SHP77 (cell line): ENCODE measurements around the gene MATN4.
"Not testable (repeated sequence)": the region's sequence is repeated elsewhere in the genome, so short reads cannot be mapped to it uniquely, and the experiment has no call there.

Experiments
- DNase-seq, 2 experiments: peaks; one replicate each; lab custom pipeline; 2025; lab: John Stamatoyannopoulos, UW

Gene MATN4

GRCh38 chr20:45308117-45308778, at the start of gene MATN4:
Gene MATN4 (minus strand): TSS chr20:45308299. CDS start chr20:45305582, 2,717 bp downstream.
- DNase-seq = peak in 1 of 2 experiments; percentile 23

- DNase-seq = no peak
These were observed 47.3 kb upstream of the MATN4 start for GRCh38 chr20:45355209-45356084.

DNA sequence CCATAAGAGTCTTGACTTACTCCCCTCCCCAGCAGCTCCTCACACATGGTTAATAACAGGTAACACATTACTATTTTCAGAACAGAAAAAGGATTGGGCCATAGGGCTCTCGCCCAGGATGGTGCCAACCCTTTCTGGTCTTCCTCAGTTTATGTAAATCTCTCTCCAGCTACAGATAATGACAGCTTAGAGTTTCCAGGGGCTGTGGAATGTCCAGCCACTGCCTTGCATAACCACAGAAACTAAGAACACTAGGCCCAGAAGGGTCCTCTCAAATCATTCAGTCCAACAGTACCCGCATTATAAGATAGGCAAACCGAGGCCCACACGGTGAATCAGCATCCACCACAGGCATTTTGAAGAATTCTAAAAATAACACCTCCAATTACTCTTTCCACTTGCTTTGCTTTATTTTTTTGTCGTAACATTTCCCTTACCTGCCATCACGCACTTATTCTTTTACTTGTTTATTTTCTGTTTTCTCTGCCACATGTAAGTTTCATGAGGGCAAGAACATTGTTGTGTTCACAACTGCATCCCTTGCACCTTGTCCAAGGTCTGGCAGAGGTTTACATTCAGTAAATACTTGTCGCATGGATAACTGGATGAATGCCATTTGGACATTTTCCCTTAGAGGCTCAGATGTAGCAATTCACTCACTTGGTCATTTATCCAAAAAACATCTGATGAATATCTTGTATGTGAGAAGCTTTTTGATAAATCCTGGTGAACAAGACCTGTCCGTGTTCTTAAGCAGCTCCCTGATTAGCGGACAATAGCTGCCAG, 46.5 kb upstream of the MATN4 start:
- DNase-seq = no peak

GRCh38 chr20:45353746-45354145, 45.6 kb upstream of the MATN4 start:
- no peak for DNase-seq

GRCh38 chr20:45352729-45353128, 44.6 kb upstream of the MATN4 start:
- DNase-seq = no peak

DNA sequence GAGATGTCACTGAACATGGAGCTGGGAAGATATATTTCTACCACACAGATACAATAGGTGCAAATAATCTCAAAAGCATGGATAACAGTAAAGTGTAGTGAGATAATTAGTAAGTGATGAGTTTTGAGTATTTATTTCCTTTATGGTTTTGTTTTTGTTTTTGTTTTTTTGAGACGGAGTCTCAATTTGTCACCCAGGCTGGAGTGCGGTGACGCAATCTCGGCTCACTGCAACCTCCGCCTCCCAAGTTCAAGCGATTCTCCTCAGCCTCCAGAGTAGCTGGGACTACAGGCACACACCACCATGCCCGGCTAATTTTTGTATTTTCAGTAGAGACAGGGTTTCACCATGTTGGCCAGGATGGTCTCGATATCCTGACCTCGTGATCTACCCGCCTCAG, 42.7 kb upstream of the MATN4 start:
- DNase-seq = not testable (repeated sequence)

DNA sequence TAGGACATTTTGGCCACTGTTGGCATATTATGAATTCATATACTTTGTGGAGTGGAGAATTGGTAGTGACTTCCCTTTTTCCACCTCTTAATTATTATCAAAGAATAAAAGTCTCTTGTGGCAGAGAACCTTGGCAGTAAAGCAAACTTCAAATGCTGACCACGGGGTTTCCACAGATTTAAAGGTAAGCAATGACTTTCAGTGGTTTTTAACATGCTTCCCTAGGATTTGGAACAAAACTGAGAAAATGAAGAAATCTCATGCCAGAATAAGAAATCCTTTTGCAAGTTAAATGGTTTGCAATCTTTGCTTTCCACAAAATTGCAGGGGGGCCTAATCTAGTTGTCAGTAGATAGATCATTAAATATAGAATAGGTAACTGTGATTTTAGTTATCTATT, 42.1 kb upstream of the MATN4 start:
- DNase-seq = no peak

DNA sequence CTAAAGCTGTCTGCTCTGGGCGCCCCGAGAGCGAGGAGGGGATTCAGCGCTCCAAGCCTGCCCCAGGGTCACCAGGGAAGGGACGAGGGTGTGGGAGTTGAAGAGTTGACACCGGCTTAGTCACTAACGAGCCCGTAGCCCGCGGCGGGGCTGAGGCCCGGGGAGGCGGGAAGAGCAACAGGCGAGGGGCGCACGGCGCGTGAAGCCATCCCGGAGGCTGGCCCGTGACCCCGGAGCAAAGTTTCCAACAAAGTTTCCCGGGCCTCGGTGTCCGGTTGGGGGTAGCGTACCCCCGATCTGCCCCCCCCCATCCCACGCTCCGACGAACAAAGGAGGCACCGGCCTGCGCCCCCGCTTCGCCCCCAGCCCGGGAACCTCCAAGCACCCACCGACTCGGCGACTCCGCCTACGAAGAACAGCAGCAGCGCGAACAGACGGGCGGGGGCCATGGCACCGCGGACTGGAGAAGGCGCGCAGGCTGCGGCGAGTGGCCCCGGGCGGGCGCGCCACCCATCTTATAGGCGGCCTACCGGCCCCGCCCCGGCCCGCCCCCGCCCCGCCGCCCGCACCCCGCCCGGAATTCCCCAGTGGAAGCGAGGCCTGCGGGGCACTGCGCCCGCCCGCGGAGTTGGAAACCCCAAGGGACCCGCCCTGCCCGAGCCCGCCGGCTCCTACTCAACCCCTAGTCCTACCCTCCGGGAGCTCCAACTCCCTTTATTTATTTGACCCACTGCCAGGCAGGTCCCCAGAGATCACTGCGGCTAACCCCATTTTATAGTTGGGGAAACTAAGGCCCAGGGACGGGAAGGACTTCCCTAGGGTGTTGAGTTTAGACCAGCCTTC, 40.1 kb upstream of the MATN4 start, which contains the start of gene SDC4:
Gene SDC4, minus strand, starts transcription at position 489 of the 843 bp plus-strand sequence. Its CDS starts 40 bp downstream, at position 449.
- no peak for DNase-seq

GRCh38 chr20:45347297-45347935, 39.3 kb upstream of the MATN4 start:
- no peak for DNase-seq

GRCh38 chr20:45346851-45347250, 38.8 kb upstream of the MATN4 start:
- DNase-seq = no peak

GRCh38 chr20:45346291-45346718, 38.2 kb upstream of the MATN4 start:
- no peak for DNase-seq

DNA sequence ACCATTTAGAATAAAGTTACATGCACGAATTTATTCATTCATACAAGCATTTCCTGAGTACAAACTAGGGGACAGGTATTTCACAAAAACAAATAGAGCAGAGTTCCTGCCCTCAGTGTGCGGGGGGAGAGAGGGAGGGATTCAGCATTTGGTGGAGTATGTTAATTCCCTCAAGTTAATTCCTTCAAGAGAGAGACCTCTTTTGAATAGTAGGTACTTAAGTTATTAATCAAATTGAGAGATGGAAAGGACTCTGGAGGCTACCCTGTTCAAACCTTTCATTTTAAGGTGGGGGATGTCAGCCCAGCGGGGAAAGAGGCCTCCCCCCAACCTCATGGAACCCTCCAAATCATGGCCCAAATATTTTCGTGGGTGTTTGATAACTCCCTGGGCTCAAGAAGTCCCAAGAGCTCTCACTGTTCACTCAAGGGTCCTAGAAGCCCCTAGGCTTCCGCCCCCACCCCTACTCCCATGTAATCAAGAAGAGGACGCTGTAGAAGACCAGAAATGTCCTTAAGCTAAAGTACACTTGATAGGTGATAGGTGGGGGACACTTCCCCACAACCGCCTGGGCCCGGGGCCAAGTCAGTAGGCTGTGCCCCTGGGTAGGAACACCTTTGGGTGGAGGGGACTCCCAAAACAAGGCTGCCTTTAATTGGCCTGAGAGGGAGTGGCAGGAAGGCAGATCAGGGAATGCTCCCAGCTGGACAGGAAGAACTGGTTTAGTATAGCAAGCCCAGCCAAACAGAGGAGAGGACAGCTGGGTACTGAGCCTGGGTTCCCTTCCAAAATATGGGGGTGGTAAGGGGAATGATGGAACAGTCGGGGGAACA, 37.2 kb upstream of the MATN4 start:
- DNase-seq = no peak

GRCh38 chr20:45344168-45344860, 36.2 kb upstream of the MATN4 start:
- DNase-seq = no peak

GRCh38 chr20:45343532-45344167, 35.6 kb upstream of the MATN4 start:
- DNase-seq = no peak

DNA sequence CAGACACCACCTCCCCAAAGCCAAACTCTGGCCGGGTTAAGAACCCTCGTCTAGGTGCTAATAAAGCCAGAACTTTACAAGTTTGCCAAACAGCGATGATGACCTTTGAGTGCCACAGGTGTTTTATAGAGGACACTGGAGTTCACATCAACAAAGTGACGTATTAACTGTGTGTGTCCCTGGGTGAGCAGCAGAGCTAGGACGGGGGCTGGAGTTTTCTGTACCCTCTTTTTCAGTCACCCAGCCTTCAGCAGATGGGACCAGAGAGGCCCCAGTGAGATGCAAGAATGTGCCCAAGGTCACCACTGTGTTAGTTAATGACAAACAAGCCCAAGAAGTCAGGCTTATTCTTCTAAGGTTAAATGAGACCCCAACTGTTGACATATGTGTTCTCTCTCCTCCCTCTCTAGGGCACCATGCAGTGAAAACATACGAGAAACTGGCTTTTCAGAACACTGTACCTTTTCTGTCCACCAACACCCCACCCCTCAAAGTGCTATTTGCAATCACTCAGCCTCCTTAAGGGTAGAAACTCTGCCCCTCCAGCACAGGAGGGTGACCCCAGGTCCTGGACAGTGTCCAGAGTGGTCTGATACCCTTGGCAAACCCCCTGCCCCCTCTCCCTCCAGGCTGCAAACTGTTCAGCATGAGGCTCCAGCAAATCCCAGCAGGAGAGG, 34.9 kb upstream of the MATN4 start:
- no peak for DNase-seq

GRCh38 chr20:45341939-45342854, 34.1 kb upstream of the MATN4 start:
- no peak for DNase-seq

DNA sequence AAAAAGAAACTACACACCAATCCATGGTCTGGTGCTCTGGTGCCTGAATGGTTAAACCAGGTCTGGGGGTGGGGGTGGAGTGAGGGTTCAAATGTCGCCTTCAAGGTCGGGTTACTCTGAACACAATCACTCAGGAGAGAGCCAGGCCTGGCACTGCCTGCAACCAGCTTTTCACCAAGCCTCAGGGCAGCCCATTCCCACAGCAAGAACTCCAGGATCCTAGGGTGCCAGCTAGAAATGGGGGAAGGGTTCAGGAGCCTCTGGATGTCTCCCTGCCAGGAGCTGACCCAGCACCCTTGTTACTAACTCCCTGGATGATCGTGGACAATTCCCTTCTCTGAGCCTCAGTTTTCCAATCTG, 33.5 kb upstream of the MATN4 start:
- DNase-seq = no peak
